Stimulated activated naive CD4-positive, alpha-beta T cell treated with Interleukin-2 at 50 U/mL for 16 hours (primary cell): Measurements from ENCODE around the gene DHRS2.
A peak's percentile ranks its signal among the peaks of the same experiment; 100 is the strongest.
"Not testable (repeated sequence)": the region's sequence is repeated elsewhere in the genome, so short reads cannot be mapped to it uniquely, and the experiment has no call there.

ENCODE experiments used
- DNase-seq: peaks from one replicate; lab custom pipeline; 2025; lab: John Stamatoyannopoulos, UW

The DHRS2 gene

GRCh38 chr14:23636317-23637211 is at the start of gene DHRS2:
Gene DHRS2 (plus strand): TSS chr14:23636364. CDS start chr14:23638865, 2,501 bp downstream.
- no peak for DNase-seq

- peak; percentile 72 for DNase-seq
Observed at GRCh38 chr14:23588884-23589598, 47.1 kb upstream of the DHRS2 start.

- DNase-seq, result no peak
Observed at GRCh38 chr14:23589606-23590005, 46.6 kb upstream of the DHRS2 start.

- DNase-seq, result no peak
Observed at GRCh38 chr14:23590198-23590597, 46.0 kb upstream of the DHRS2 start.

- not testable (repeated sequence) for DNase-seq
Observed at GRCh38 chr14:23594191-23594590, 42.0 kb upstream of the DHRS2 start.

- DNase-seq, result no peak
Observed at GRCh38 chr14:23600322-23600707, 35.8 kb upstream of the DHRS2 start.

- no peak for DNase-seq
Observed at GRCh38 chr14:23600806-23601205, 35.4 kb upstream of the DHRS2 start.

GRCh38 chr14:23601424-23601823 is 34.7 kb upstream of the DHRS2 start:
- no peak for DNase-seq

GRCh38 chr14:23601845-23602180 is 34.4 kb upstream of the DHRS2 start:
- DNase-seq, result no peak

- DNase-seq, result no peak
Observed at GRCh38 chr14:23602181-23603095, 33.7 kb upstream of the DHRS2 start.

GRCh38 chr14:23603103-23603502 is 33.1 kb upstream of the DHRS2 start:
- DNase-seq, result no peak

GRCh38 chr14:23604148-23604547 is 32.0 kb upstream of the DHRS2 start:
- no peak for DNase-seq

GRCh38 chr14:23604675-23605170 is 31.4 kb upstream of the DHRS2 start:
- no peak for DNase-seq

GRCh38 chr14:23605931-23606585 is 30.1 kb upstream of the DHRS2 start:
- DNase-seq, result peak; percentile 12

- no peak for DNase-seq
Observed at GRCh38 chr14:23608454-23608853, 27.7 kb upstream of the DHRS2 start.

GRCh38 chr14:23609001-23609400 is 27.2 kb upstream of the DHRS2 start:
- DNase-seq, result no peak

GRCh38 chr14:23609411-23610089 is 26.6 kb upstream of the DHRS2 start:
- not testable (repeated sequence) for DNase-seq

- DNase-seq, result no peak
Observed at GRCh38 chr14:23610090-23610814, 25.9 kb upstream of the DHRS2 start.

GRCh38 chr14:23610815-23611289 is 25.3 kb upstream of the DHRS2 start:
- no peak for DNase-seq

GRCh38 chr14:23612354-23612732 is 23.8 kb upstream of the DHRS2 start:
- DNase-seq, result no peak
